GM18907 (cell line): ENCODE measurements around the gene NCK2.

Source experiments
- ATAC-seq: cut with Tn5 transposase; IDR thresholded peaks from one replicate; pipeline ENCODE4 v1.9.1; 2021; ENCODE audit warnings: mild to moderate bottlenecking, moderate library complexity; ENCODE audit not compliant: unreplicated experiment

NCK2 gene

GRCh38 chr2:105789745-105790460, 45.2 kb downstream of the NCK2 start:
- ATAC-seq: peak; percentile 88

DNA sequence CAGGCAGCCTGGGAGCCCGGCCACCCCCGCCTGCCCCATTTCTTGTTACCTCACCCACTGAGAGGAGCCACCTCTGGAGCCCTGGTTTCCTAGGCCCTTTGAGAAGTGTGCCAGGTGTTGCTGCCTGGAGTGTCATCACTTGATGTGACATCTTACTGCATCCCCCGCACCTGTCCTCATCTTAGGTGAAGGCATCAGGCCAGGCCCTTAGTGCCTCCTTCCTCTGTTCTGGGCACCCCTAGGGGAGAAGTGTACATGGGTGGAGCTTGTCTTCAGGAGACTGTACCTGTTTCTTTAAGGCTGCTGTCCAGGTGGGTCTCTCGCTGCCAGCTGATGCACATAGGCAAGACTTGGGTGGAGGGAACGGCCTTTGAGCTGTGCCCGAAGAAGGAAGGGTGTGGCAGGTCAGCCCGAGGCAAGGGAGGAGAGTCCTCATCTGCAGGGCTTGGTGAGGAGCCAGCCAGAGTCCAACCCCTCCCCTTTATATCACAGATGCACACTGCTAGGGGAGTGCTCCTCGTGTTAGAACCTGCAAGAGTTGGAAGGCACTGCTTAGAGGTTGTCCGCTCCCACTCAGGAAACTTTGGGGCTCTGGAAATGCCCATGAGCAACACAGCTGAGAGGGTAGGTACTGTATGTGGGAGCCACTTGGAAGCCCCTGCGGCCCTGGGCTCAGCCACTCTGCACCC, 45.9 kb downstream of the NCK2 start:
- ATAC-seq: peak; percentile 30

GRCh38 chr2:105791229-105791628, 46.5 kb downstream of the NCK2 start:
- no peak for ATAC-seq

DNA sequence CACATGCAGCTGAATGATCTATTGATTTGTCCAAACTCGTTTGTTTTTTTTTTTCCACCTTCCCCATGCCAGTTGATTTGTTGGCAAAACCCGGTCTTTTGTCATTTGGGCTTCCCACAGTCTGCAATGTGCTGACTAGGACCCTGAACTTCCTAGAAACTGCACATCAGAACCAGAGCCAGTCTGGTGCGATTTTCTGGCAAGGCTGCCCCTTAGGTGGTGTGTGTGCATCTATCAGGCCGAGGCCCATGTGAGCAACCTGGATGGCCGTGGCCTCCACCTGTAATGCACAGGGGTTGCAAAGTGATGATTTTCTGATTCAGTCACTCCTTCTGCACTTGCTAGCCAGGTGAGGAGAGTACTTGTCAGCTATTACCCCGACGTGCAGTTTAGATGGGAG, 47.8 kb downstream of the NCK2 start:
- no peak for ATAC-seq

DNA sequence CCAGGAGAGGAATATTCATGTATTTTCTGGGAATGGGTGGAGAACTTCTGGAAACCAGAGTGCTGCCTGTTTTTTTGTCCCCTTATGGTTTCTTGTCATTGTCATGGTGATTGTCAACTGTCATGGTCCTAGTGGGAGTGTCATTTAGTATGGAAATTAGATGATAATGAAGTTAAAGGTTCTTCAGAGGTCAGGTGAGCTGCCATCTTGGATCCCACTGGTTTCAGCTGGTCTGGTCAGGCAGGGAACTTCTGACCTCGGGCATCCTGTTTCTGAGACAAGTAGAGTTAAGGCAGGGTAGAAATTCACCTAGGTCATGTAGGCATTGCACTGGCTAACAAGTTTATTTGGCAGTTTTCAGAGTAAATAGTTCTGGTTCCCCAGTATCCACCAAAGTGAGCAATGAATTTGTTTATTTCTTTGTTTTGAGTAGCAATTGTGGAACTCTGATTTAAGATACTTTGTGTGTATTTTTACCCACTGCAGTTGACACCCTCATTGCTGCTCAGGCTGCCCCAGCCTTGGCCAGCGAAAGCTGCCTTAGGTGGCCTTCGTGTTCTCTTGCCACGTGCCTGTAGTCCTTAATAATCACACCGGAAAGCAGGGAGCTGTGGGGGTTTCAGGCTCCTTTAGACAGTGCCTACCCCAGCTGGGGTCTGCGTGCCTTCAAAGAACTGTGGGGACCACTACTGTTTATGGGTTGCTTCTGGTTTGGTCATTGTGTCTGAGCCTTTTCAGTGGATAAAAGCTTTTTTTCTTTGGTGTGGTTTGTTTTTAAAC, 48.7 kb downstream of the NCK2 start:
- ATAC-seq: no peak

DNA sequence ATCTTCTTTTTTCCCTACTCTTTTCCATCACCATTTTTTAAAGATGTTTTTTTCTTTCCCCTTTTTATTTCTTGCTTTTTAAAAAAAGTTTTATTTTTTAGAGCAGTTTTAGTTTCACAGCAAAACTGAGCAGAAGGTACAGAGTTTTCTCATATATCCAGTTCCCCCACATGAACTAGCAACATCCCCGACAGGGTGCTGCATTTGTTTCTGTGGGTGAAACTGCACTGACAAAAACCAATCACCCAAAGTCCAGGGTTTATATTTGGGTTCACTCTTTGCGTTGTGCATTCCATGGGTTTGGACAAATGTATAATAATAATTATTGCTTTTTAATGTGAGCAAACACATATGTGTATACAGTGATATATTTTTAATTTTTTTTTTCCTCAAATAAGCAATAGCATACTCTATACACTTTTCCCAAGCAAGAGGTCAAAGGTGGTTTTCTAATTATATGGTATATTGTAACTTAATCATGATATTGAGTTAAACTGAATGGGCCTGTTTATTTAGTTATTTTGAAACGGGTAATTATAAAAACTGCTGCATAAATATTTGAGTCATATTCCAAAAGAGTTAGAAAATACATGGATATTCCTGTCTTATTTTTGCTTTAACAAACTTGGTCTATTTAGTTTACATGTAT, 50.3 kb downstream of the NCK2 start:
- no peak for ATAC-seq

DNA sequence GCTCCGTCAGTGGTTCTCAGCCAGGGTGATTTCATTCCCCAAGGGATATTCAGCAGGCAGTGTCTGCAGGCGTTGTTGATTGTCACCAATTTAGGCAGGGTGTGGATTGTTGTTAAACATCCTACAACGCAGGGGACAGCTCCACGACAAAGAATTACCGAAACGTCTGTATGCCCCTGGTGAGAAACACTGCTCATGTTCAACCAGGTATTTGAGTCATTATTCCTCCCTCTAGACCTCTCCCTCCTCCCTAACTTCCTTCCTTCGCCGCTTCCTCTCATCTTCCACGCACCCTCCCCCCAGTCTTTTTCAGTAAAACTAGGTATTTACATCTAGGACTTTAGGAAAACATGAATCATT, 50.8 kb downstream of the NCK2 start:
- no peak for ATAC-seq

GRCh38 chr2:105796131-105796638, 51.5 kb downstream of the NCK2 start:
- ATAC-seq: peak; percentile 40

- ATAC-seq: no peak
Observed at GRCh38 chr2:105796791-105797190, 52.1 kb downstream of the NCK2 start.

GRCh38 chr2:105797298-105797819, 52.6 kb downstream of the NCK2 start:
- peak; percentile 59 for ATAC-seq

- no peak for ATAC-seq
Observed at GRCh38 chr2:105798595-105798994, 53.9 kb downstream of the NCK2 start.

DNA sequence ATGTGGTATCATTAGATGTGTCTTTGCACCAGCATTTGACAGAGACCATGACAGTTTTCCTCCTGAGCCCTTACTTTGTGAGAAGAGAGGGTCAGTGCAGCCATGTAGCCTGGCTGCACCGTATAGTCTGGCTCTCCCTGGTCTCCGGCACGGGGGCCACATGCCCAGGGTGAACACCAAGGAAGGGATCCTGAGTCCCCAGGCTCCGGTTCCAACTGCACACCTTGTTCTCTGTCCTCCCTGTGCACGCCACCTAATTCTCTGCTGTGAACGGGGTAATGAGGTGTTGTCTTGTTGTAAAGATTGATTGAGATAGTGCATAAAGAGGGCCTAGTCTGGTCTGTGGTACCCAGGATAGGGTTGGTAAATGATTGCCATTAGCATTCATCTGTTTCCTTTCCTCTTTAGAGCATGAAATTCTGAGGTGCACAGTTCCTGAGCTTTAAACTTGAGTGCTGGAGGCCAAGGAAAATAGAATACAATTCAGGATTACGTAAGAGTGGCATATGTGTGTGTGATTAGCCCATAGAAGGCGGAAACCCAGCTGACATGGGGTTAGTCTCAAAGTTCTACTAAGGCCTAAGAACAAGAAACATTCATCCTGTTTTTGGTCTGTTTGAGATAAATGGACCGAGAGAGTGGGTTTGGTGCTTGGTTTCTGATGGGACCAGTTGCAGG, 55.5 kb downstream of the NCK2 start:
- ATAC-seq: no peak

DNA sequence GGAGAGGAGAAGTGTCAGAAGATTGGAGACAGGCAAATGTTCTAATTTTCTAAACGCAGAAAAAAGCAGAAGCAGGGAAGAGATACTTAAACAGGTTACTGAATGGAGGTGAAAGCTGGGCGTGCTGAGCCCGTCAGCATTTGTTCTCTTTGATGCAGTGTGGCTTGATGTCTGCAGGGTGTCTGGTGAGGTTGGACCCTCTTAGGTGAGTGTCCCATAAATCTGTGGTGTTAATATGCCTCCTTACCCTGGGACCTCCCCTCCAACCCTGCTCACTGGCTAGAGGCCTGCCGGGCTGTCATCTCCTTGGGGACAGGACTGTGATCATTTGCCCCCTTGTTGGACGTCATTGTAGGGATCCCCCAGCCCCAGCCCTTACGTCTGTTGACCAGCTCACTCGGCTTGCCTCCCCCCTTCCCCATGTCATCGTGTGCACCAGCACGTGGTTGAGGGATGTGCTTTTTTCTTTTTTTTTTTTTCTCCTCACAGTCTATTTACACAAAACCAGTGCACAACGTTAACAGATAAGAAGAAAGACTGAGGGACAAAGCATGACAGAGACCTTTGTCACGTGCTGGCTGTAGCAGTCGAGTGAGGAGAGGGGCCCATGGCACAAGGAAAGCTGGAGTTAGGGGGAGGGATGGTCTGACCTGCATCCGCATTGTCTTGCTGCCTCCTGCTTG, 56.4 kb downstream of the NCK2 start:
- ATAC-seq: no peak

DNA sequence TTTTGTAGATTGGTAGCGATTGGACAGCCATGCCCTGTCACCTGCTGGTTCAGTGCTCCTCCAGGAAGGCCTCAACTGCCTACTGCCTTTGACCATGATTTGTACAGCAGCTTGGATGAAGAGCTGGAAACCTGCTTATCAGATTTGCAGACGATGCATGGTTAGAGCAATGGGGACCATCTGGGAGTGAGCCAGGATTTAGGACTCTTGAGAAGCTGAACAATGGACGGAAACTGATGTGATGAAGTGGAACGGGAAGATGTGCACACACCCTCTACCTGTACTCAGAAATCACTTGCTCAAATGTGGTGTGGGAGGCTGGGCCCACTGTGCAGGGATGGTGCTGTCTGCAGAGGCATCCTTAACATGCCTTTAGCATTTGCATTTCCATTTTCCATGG, 57.2 kb downstream of the NCK2 start:
- no peak for ATAC-seq

DNA sequence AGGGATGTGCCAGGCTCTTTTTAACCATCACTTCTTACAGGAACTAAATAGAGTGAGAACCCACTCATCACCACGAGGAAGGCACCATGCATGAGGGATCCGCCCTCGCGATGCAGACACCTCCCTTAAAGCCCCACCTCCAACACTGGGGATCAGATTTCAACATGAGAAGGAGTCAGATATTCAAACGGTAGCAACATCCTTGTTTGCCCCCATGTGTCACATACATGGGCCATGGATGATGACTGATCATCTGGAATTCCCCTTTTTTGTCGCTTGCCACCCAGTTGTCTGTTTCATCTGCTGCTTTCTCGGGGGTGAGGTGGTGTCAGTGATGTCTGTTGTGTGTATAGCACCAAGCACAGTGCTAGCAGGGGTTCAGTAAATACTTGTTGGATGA, 57.9 kb downstream of the NCK2 start:
- peak; percentile 69 for ATAC-seq

DNA sequence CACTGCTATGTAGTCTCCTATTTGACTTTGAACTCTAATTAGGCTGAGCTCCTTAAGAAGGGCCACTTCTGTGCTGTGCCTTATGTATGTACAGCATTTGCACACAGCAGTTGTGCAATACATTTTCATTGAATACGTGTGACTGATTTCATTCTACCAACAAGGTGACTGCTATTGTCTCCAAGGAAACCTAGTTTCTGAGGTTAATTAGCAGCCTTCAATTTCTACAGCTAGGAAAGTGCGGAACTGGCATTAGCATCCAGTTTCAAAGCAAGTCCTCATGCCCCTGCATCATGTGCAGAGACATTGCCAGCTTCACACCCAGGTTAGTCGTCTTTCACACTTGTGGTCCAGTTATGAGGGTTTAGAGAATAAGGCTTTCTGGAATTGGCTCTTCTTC, 58.6 kb downstream of the NCK2 start:
- ATAC-seq: no peak

DNA sequence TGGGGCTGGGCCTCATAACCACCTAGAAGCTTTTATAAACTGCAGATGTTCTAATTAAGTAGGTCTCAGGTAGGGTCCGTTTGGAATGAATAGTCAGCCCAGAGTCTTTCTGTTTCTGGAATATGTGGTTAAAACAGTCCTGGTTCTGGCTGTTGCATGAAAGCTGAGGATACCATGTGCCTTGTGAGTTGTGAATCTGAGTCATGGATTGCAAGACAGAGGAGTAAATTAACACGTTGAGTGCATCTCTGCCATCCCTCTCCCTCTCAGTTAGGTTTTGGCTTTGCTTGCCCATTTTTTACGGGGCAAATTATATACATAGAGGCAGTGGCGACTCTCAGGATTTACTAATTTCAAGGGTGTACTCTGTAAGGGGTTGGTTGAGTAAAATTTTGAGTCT, 59.1 kb downstream of the NCK2 start:
- ATAC-seq: no peak

- no peak for ATAC-seq
Observed at GRCh38 chr2:105804266-105804665, 59.6 kb downstream of the NCK2 start.

- no peak for ATAC-seq
Observed at GRCh38 chr2:105806996-105807395, 62.3 kb downstream of the NCK2 start.
